SK-N-SH (cell line): ENCODE measurements around the gene DCHS2. TPM values are rescaled to one million over a fixed set of nuclear protein-coding genes. Genes with fewer than 3 reads are reported as not detected.

ENCODE experiments used
- CTCF ChIA-PET: fragments of 300-600, 350-600 bp; formaldehyde crosslinking; extraction: SDS; loops from one replicate; lab custom pipeline; 2021; lab: Yijun Ruan, JAX
- POLR2A ChIA-PET: fragments of 350-600 bp; sonication (Branson Sonifier 250); formaldehyde crosslinking; extraction: SDS; loops from one replicate; lab custom pipeline; 2020; ENCODE audit warnings: antibody characterized with exemption, inconsistent platforms; lab: Yijun Ruan, JAX
- DNase-seq: peaks from one replicate; pipeline ENCODE4 v3.0.0; 2012
- H2AFZ ChIP-seq: fragments of 200-600 bp; sonication (generic); 2 replicates; pipeline ENCODE4 v1.8.1; 2016; ENCODE audit warnings: antibody characterized with exemption, mild to moderate bottlenecking, low read depth
- H3F3A ChIP-seq: fragments of 200-600 bp; sonication (generic); replicated peaks from 2 replicates; pipeline ENCODE3; 2016; ENCODE audit warnings: antibody characterized with exemption, mild to moderate bottlenecking; ENCODE audit not compliant: insufficient read depth
- H3K27ac ChIP-seq, 2 experiments: fragments of 200-500 bp in 1 of 2; fragments of 200-600 bp in 1 of 2; sonication (Bioruptor generic) in 1 of 2; sonication (generic), shearing (Covaris generic) in 1 of 2; 2 replicates each; pipeline versions ENCODE4 v1.5.1 to v1.6.1; 2014 to 2016; ENCODE audit warnings: low read depth in 2 of 2, inconsistent platforms in 1 of 2, low read length in 1 of 2, mild to moderate bottlenecking in 1 of 2, mixed read lengths in 1 of 2
- H3K27me3 ChIP-seq: fragments of 200-600 bp; sonication (generic), shearing (Covaris generic); 2 replicates; pipeline ENCODE4 v1.6.1; 2016; ENCODE audit warnings: mixed run types; ENCODE audit not compliant: insufficient read depth
- H3K36me3 ChIP-seq, 2 experiments: fragments of 200-500 bp in 1 of 2; fragments of 200-600 bp in 1 of 2; sonication (Bioruptor generic) in 1 of 2; sonication (generic) in 1 of 2; replicated peaks in 1 of 2; 2 replicates each; pipeline versions ENCODE3 to v1.5.1; 2014 to 2016; ENCODE audit warnings: low read length in 1 of 2, mild to moderate bottlenecking in 1 of 2; ENCODE audit not compliant: insufficient read depth in 2 of 2, control insufficient read depth in 1 of 2
- H3K4me1 ChIP-seq, 2 experiments: fragments of 200-500 bp in 1 of 2; fragments of 200-600 bp in 1 of 2; sonication (Bioruptor generic) in 1 of 2; sonication (generic), shearing (Covaris generic) in 1 of 2; 2 replicates each; pipeline versions ENCODE4 v1.5.1 to v1.6.1; 2014 to 2016; ENCODE audit warnings: low read depth in 1 of 2, low read length in 1 of 2, mixed run types in 1 of 2; ENCODE audit not compliant: insufficient read depth in 2 of 2, control insufficient read depth in 1 of 2
- H3K4me2 ChIP-seq: fragments of 200-600 bp; sonication (generic), shearing (Covaris generic); 2 replicates; pipeline ENCODE4 v1.6.1; 2017; ENCODE audit warnings: mixed run types
- H3K4me3 ChIP-seq, 2 experiments: fragments of 200-500 bp in 1 of 2; fragments of 200-600 bp in 1 of 2; sonication (Bioruptor generic) in 1 of 2; sonication (generic), shearing (Covaris generic) in 1 of 2; 2 replicates each; pipeline versions ENCODE4 v1.5.1 to v1.8.1; 2014 to 2016; ENCODE audit warnings: low read depth in 2 of 2, inconsistent platforms in 1 of 2, low read length in 1 of 2, mild to moderate bottlenecking in 1 of 2, mixed read lengths in 1 of 2, moderate library complexity in 1 of 2
- H3K79me2 ChIP-seq: fragments of 200-600 bp; sonication (generic); 2 replicates; pipeline ENCODE4 v1.8.1; 2017; ENCODE audit warnings: mild to moderate bottlenecking; ENCODE audit not compliant: insufficient read depth
- H3K9ac ChIP-seq: fragments of 200-600 bp; sonication (generic); 2 replicates; pipeline ENCODE4 v1.6.1; 2017; ENCODE audit warnings: mixed run types
- H3K9me2 ChIP-seq: fragments of 200-600 bp; sonication (generic); 2 replicates; pipeline ENCODE4 v1.6.1; 2017; ENCODE audit warnings: mixed run types
- H3K9me3 ChIP-seq: fragments of 200-600 bp; sonication (generic); 2 replicates; pipeline ENCODE4 v1.6.1; 2017; ENCODE audit warnings: mixed run types, mild to moderate bottlenecking, moderate library complexity
- H4K20me1 ChIP-seq: fragments of 200-600 bp; sonication (generic); 2 replicates; pipeline ENCODE4 v1.6.1; 2017; ENCODE audit warnings: mild to moderate bottlenecking, mixed run types; ENCODE audit not compliant: insufficient read depth
- CTCF ChIP-seq: fragments of 200-600 bp; sonication (generic); IDR thresholded peaks from 2 replicates; pipeline ENCODE4 v1.6.1; 2017; ENCODE audit warnings: antibody characterized with exemption, mild to moderate bottlenecking, moderate library complexity
- EZH2phosphoT487 ChIP-seq: fragments of 200-600 bp; sonication (generic); IDR thresholded peaks from 2 replicates; pipeline ENCODE4 v1.6.1; 2017; ENCODE audit warnings: low read depth, mixed run types, mild to moderate bottlenecking, antibody characterized with exemption, moderate library complexity, borderline replicate concordance
- FOXJ3 ChIP-seq: sonication (generic); formaldehyde crosslinking; IDR thresholded peaks from 2 replicates; pipeline ENCODE4 v1.5.1; 2020; ENCODE audit warnings: mild to moderate bottlenecking, missing genetic modification reagents
- FOXM1 ChIP-seq: IDR thresholded peaks from 2 replicates; pipeline ENCODE4 v1.4.0; 2012; ENCODE audit warnings: low read depth, mild to moderate bottlenecking
- GATA2 ChIP-seq: sonication (generic); formaldehyde crosslinking; IDR thresholded peaks from 2 replicates; pipeline ENCODE4 v1.5.0; 2020; ENCODE audit warnings: mild to moderate bottlenecking, missing genetic modification reagents
- IRF3 ChIP-seq: fragments of 150-350 bp; IDR thresholded peaks from 2 replicates; pipeline ENCODE4 v1.6.1; 2016; ENCODE audit warnings: mild to moderate bottlenecking, low read depth, low read length
- MAX ChIP-seq: IDR thresholded peaks from 2 replicates; pipeline ENCODE4 v1.4.0; 2012; ENCODE audit warnings: low read depth
- NFIC ChIP-seq: IDR thresholded peaks from 2 replicates; pipeline ENCODE4 v1.4.0; 2012; ENCODE audit warnings: borderline replicate concordance
- NRF1 ChIP-seq: IDR thresholded peaks from 2 replicates; pipeline ENCODE4 v1.6.1; 2012; ENCODE audit warnings: low read depth, mild to moderate bottlenecking, low read length
- REST ChIP-seq: IDR thresholded peaks from 2 replicates; pipeline ENCODE4 v1.6.1; 2012; ENCODE audit warnings: mild to moderate bottlenecking, low read depth, low read length, moderate library complexity
- RFX5 ChIP-seq: IDR thresholded peaks from 2 replicates; pipeline ENCODE4 v1.6.1; 2012; ENCODE audit warnings: mild to moderate bottlenecking, improper control_type of control experiment, low read length
- RXRA ChIP-seq: IDR thresholded peaks from 2 replicates; pipeline ENCODE4 v1.4.0; 2012; ENCODE audit warnings: low read depth, mild to moderate bottlenecking, borderline replicate concordance
- SIN3A ChIP-seq: IDR thresholded peaks from 2 replicates; pipeline ENCODE4 v1.6.1; 2012; ENCODE audit warnings: low read depth, mild to moderate bottlenecking, low read length, moderate library complexity, borderline replicate concordance
- SMC3 ChIP-seq: IDR thresholded peaks from 2 replicates; pipeline ENCODE4 v1.6.1; 2012; ENCODE audit warnings: low read depth, low read length, improper control_type of control experiment
- YY1 ChIP-seq: IDR thresholded peaks from 2 replicates; pipeline ENCODE4 v1.4.0; 2012; ENCODE audit warnings: low read depth, mild to moderate bottlenecking
- ZBTB33 ChIP-seq: IDR thresholded peaks from 2 replicates; pipeline ENCODE4 v1.4.0; 2012; ENCODE audit warnings: low read depth, borderline replicate concordance
- WGBS: methylation state at CpG from one replicate; pipeline ENCODE4 v1.1.6; 2017; ENCODE audit warnings: low lambda C conversion rate; 5-methylcytosine and 5-hydroxymethylcytosine counted together
- polyA plus RNA-seq, 3 experiments: library from polyadenylated mRNA; depleted of rRNA; stranded (reverse); fragments of >200 nt; gene quantifications; 2 replicates each; pipeline ENCODE4 v1.2.3, GENCODE V29; 2012

DCHS2 gene
- polyA plus RNA-seq, 1 of the 3 experiments (the other 2 are of a cell fraction), result not detected

- Histone ChIP-seq H3K4me2 (no peak overlapping the region), H3F3A (no peaks in the 10 kb centered on the region), H2AFZ (no peak overlapping the region), H3K27me3 (no peaks in the 10 kb centered on the region), H4K20me1 (no peaks in the 10 kb centered on the region), H3K4me1 (no peaks in the 10 kb centered on the region), H3K9ac (no peak overlapping the region), H3K9me3 (no peaks in the 10 kb centered on the region), H3K9me2 (no peaks in the 10 kb centered on the region), H3K36me3 (no peaks in the 10 kb centered on the region), H3K27ac (no peak overlapping the region), H3K79me2 (no peaks in the 10 kb centered on the region), H3K4me3 (no peak overlapping the region)
- CTCF ChIA-PET, result no interaction called here
- POLR2A ChIA-PET, result no interaction called here
- no peak for DNase-seq
- 3% methylated on average over 4 of the region's 4 CpGs for WGBS
- no peak for TF ChIP-seq SMC3
- no peak for TF ChIP-seq FOXM1
- TF ChIP-seq MAX, result no peak
- no peak for TF ChIP-seq RXRA
- TF ChIP-seq YY1, result no peak
- TF ChIP-seq REST, result no peak
- TF ChIP-seq ZBTB33, result no peak
- TF ChIP-seq RFX5, result no peak
Observed at GRCh38 chr4:154294652-154295350, 196.8 kb downstream of the DCHS2 start.

GRCh38 chr4:154293427-154293826, 198.2 kb downstream of the DCHS2 start:
- no peaks in the 10 kb centered on the region for H3K9me2 ChIP-seq
- no peaks in the 10 kb centered on the region for H3K27me3 ChIP-seq
- no peak for TF ChIP-seq IRF3
- no peak for TF ChIP-seq EZH2phosphoT487
- TF ChIP-seq FOXJ3 (CRISPR knock-in tag), result no peak
- TF ChIP-seq NFIC, result no peak
- no peak for TF ChIP-seq CTCF
- no peak for TF ChIP-seq GATA2
- TF ChIP-seq SMC3, result no peak
- TF ChIP-seq SIN3A, result no peak
- no peak for TF ChIP-seq MAX
- TF ChIP-seq NRF1, result no peak
- H2AFZ ChIP-seq, result no peak overlapping the region
- no peak overlapping the region for H3K9ac ChIP-seq
- 10% methylated on average over 9 of the region's 9 CpGs for WGBS
- POLR2A ChIA-PET, result no interaction called here
- H3K4me1 ChIP-seq, result no peaks in the 10 kb centered on the region
- H4K20me1 ChIP-seq, result no peaks in the 10 kb centered on the region
- no peaks in the 10 kb centered on the region for H3F3A ChIP-seq
- no peak overlapping the region for H3K27ac ChIP-seq
- no peaks in the 10 kb centered on the region for H3K36me3 ChIP-seq
- H3K79me2 ChIP-seq, result no peaks in the 10 kb centered on the region
- H3K4me2 ChIP-seq, result no peak overlapping the region
- no peaks in the 10 kb centered on the region for H3K9me3 ChIP-seq
- CTCF ChIA-PET, result no interaction called here
- no peak overlapping the region for H3K4me3 ChIP-seq
- DNase-seq, result no peak
